K562 (cell line): Measurements from ENCODE around the gene TSPYL2. TPM values are rescaled to one million over a fixed set of nuclear protein-coding genes. Genes with fewer than 3 reads are reported as not detected.

Experiments used
- ADNP ChIP-seq: fragments of 200-800 bp; sonication (Bioruptor generic); IDR thresholded peaks from 2 replicates; pipeline ENCODE4 v1.6.1; 2016; ENCODE audit warnings: missing genetic modification characterization, missing compliant biosample characterization
- ATF1 ChIP-seq, 2 experiments: fragments of 450-650 bp in 1 of 2; IDR thresholded peaks; 2 replicates each; pipeline ENCODE4 v1.6.1; 2016; ENCODE audit warnings: missing compliant biosample characterization in 1 of 2, missing genetic modification characterization in 1 of 2
- CREM ChIP-seq: IDR thresholded peaks from 2 replicates; pipeline ENCODE4 v1.6.1; 2014; ENCODE audit warnings: antibody characterized with exemption, low read depth
- CXXC5 ChIP-seq: fragments of 250-450 bp; sonication (Bioruptor Pico); IDR thresholded peaks from 2 replicates; pipeline ENCODE4 v1.8.0; 2022; ENCODE audit warnings: inconsistent platforms, mild to moderate bottlenecking, moderate library complexity
- FOS ChIP-seq: IDR thresholded peaks from 3 replicates; pipeline ENCODE4 v1.6.1; 2011; ENCODE audit not compliant: insufficient read length; ENCODE audit errors: extremely low read depth
- FOXM1 ChIP-seq, 2 experiments: fragments of 450-650 bp in 1 of 2; sonication (generic) in 1 of 2; formaldehyde crosslinking in 1 of 2; IDR thresholded peaks; 2 replicates each; pipeline versions ENCODE4 v1.6.1 to v1.9.0; 2017 to 2022; ENCODE audit warnings: low read depth in 2 of 2, mild to moderate bottlenecking in 2 of 2, missing genetic modification reagents in 1 of 2, moderate library complexity in 1 of 2
- KDM2B ChIP-seq: fragments of 250-450 bp; sonication (Bioruptor Pico); IDR thresholded peaks from 2 replicates; pipeline ENCODE4 v1.8.0; 2021; ENCODE audit warnings: mild to moderate bottlenecking, moderate library complexity
- KDM5B ChIP-seq: fragments of 200-600 bp; sonication (generic); IDR thresholded peaks from 2 replicates; pipeline ENCODE4 v1.6.1; 2012; ENCODE audit warnings: low read depth, mild to moderate bottlenecking, moderate library complexity, low read length, control low read depth, inconsistent platforms; ENCODE audit not compliant: insufficient replicate concordance
- L3MBTL2 ChIP-seq: fragments of 450-650 bp; IDR thresholded peaks from 2 replicates; pipeline ENCODE4 v1.6.1; 2016; ENCODE audit warnings: mild to moderate bottlenecking, moderate library complexity
- NCOA6 ChIP-seq: fragments of 450-650 bp; IDR thresholded peaks from 2 replicates; pipeline ENCODE4 v1.6.1; 2017; ENCODE audit warnings: mild to moderate bottlenecking
- NFIC ChIP-seq: fragments of 450-650 bp; IDR thresholded peaks from 2 replicates; pipeline ENCODE4 v1.6.1; 2017; ENCODE audit warnings: mild to moderate bottlenecking, inconsistent platforms
- NFYB ChIP-seq: IDR thresholded peaks from 2 replicates; pipeline ENCODE4 v1.6.1; 2011; ENCODE audit warnings: mild to moderate bottlenecking, moderate library complexity; ENCODE audit not compliant: insufficient read length; ENCODE audit errors: extremely low read depth
- NKRF ChIP-seq: fragments of 450-650 bp; IDR thresholded peaks from 2 replicates; pipeline ENCODE4 v1.6.1; 2016; ENCODE audit warnings: borderline replicate concordance
- NRF1 ChIP-seq, 2 experiments: fragments of 450-650 bp; IDR thresholded peaks in 1 of 2; conservative IDR thresholded peaks in 1 of 2; 2 replicates each; pipeline ENCODE4 v1.6.1; 2014; ENCODE audit warnings: mild to moderate bottlenecking in 2 of 2
- PKNOX1 ChIP-seq: fragments of 450-650 bp; IDR thresholded peaks from 2 replicates; pipeline ENCODE4 v1.6.1; 2016
- TARDBP ChIP-seq: fragments of 450-650 bp; IDR thresholded peaks from 2 replicates; pipeline ENCODE4 v1.6.1; 2016
- TFE3 ChIP-seq: fragments of 450-650 bp; formaldehyde crosslinking; IDR thresholded peaks from 2 replicates; pipeline ENCODE4 v1.4.0; 2020; ENCODE audit warnings: mild to moderate bottlenecking, mixed read lengths
- VEZF1 ChIP-seq: fragments of 200-800 bp; sonication (Bioruptor generic); IDR thresholded peaks from 2 replicates; pipeline ENCODE4 v1.6.1; 2017; ENCODE audit warnings: missing genetic modification characterization, missing compliant biosample characterization
- ZNF586 ChIP-seq: fragments of 450-650 bp; formaldehyde crosslinking; conservative IDR thresholded peaks from 2 replicates; pipeline ENCODE4 v1.4.0; 2020; ENCODE audit warnings: mild to moderate bottlenecking, moderate library complexity
- polyA plus RNA-seq, 8 experiments: library from polyadenylated mRNA; depleted of rRNA in 4 of 8; stranded (reverse) in 5 of 8; unstranded in 3 of 8; fragments of >200 nt; fragmentation: Nextera tagmentation in 2 of 8; fragmentation: Illumina TruSeq in 1 of 8; extraction: Ambion mirVana in 2 of 8; extraction: Trizol in 1 of 8; gene quantifications; 2 replicates each; pipeline versions ENCODE4 v1.2.1 to v1.2.3, GENCODE V29; 2011 to 2014; ENCODE audit warnings: inconsistent platforms in 1 of 8, missing spikeins in 1 of 8
- total RNA-seq, 7 experiments: library from RNA; depleted of rRNA in 6 of 7; stranded (reverse); fragments of >200 nt in 6 of 7; fragmentation: Illumina TruSeq in 2 of 7; extraction: Trizol in 2 of 7; gene quantifications; 2 replicates each; pipeline versions ENCODE4 v1.2.1 to v1.2.3, GENCODE V29; 2011 to 2021; ENCODE audit warnings: low replicate concordance in 1 of 7
- TF ChIP-seq, protein P1 (sequence below): conservative IDR thresholded peaks from 2 replicates; pipeline ENCODE4 v1.6.1; 2011; ENCODE audit warnings: low read depth, mild to moderate bottlenecking, low read length; ENCODE audit not compliant: control insufficient read depth

The TSPYL2 gene
- total and polyA plus RNA-seq, 9 of the 15 experiments (the other 6 are each of a cell fraction or from before 2014, with no cell fraction given): 0.41 to 20.0 (median 10.8) TPM

GRCh38 chrX:53093748-53094581, 11.8 kb downstream of the TSPYL2 start, which contains the start of gene KANTR (continued):
- TF ChIP-seq NKRF (peak; percentile 25; the same call in 1 of the 2 replicates), TARDBP (no peak), CXXC5 (CRISPR knock-in tag) (peak; percentile 43), ZNF586 (no peak), VEZF1 (0 out of 2 replicates have a peak, but pooled peaks have one; percentile 30), PKNOX1 (peak; percentile 88), NFIC (peak; percentile 55), CREM (peak; percentile 17; the same call in 1 of the 2 replicates), KDM2B (CRISPR knock-in tag) (no peak), FOXM1 (IDR thresholded peaks at IDR 0.05; ENCODE audit: low read depth) (peak; percentile 42), FOXM1 (CRISPR knock-in tag; IDR thresholded peaks at IDR 0.05; ENCODE audit: low read depth) (no peak), NRF1 (conservative IDR thresholded peaks at IDR 0.05 in 1 of 2, IDR thresholded peaks at IDR 0.05 in 1 of 2) (peak; percentile 74 to 77), ADNP (tag) (no peak), ATF1 (CRISPR knock-in tag; IDR thresholded peaks at IDR 0.05) (no peak), ATF1 (tag; IDR thresholded peaks at IDR 0.05) (peak; percentile 47), NCOA6 (peak; percentile 69), FOS (peak; percentile 74), L3MBTL2 (peak; percentile 83), TFE3 (CRISPR knock-in tag) (peak; percentile 69; the same call in 1 of the 2 replicates), NFYB (peak; percentile 63), KDM5B (peak; percentile 36)
- TF ChIP-seq, protein P1, sequence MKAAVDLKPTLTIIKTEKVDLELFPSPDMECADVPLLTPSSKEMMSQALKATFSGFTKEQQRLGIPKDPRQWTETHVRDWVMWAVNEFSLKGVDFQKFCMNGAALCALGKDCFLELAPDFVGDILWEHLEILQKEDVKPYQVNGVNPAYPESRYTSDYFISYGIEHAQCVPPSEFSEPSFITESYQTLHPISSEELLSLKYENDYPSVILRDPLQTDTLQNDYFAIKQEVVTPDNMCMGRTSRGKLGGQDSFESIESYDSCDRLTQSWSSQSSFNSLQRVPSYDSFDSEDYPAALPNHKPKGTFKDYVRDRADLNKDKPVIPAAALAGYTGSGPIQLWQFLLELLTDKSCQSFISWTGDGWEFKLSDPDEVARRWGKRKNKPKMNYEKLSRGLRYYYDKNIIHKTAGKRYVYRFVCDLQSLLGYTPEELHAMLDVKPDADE: 0 out of 2 replicates have a peak, but pooled peaks have one; percentile 33
